OCI-LY3 (cell line): ENCODE measurements around the gene XRCC4.

ENCODE experiments used
- H2AFZ ChIP-seq: fragments of 200-600, 300-600 bp; shearing (Covaris generic); 2 replicates; pipeline ENCODE4 v1.6.0; 2014; ENCODE audit warnings: antibody characterized with exemption, low read depth, low read length
- H3K27ac ChIP-seq: fragments of 200-600, 300-600 bp; sonication (generic); 2 replicates; pipeline ENCODE4 v1.5.1; 2014; ENCODE audit warnings: mild to moderate bottlenecking, low read length, moderate library complexity, mixed read lengths
- H3K27me3 ChIP-seq: fragments of 200-600, 300-600 bp; sonication (generic); 2 replicates; pipeline ENCODE4 v1.6.1; 2014; ENCODE audit warnings: low read depth, low read length, mixed read lengths
- H3K36me3 ChIP-seq: fragments of 200-600, 300-600 bp; sonication (generic); replicated peaks from 2 replicates; pipeline ENCODE3; 2014; ENCODE audit warnings: low read depth, low read length, mixed read lengths
- H3K4me1 ChIP-seq: fragments of 300-600, 200-600 bp; sonication (generic); 2 replicates; pipeline ENCODE4 v1.6.1; 2014; ENCODE audit warnings: low read length, mixed read lengths
- H3K4me2 ChIP-seq: fragments of 200-600, 300-600 bp; sonication (generic); 2 replicates; pipeline ENCODE4 v1.6.1; 2014; ENCODE audit warnings: low read length, mixed read lengths
- H3K4me3 ChIP-seq: fragments of 300-600, 200-600 bp; sonication (generic); 2 replicates; pipeline ENCODE4 v1.5.1; 2014; ENCODE audit warnings: antibody characterized with exemption, mild to moderate bottlenecking, low read length, moderate library complexity
- H3K79me2 ChIP-seq: fragments of 300-600, 200-600 bp; shearing (Covaris generic); 2 replicates; pipeline ENCODE4 v1.6.1; 2014; ENCODE audit warnings: mild to moderate bottlenecking, low read length, mixed read lengths
- H3K9ac ChIP-seq: fragments of 300-600, 200-600 bp; shearing (Covaris generic); 2 replicates; pipeline ENCODE4 v1.6.0; 2014; ENCODE audit warnings: mild to moderate bottlenecking, low read length, moderate library complexity
- H3K9me3 ChIP-seq: fragments of 200-600, 300-600 bp; shearing (Covaris generic); 2 replicates; pipeline ENCODE4 v1.6.1; 2014; ENCODE audit warnings: low read length, mixed read lengths; ENCODE audit not compliant: insufficient read depth
- H4K20me1 ChIP-seq: fragments of 200-600, 300-600 bp; sonication (generic); 2 replicates; pipeline ENCODE4 v1.6.1; 2016; ENCODE audit warnings: low read length, mixed read lengths; ENCODE audit not compliant: insufficient read depth
- CTCF ChIP-seq: fragments of 200-600, 300-600 bp; sonication (generic); IDR thresholded peaks from 2 replicates; pipeline ENCODE4 v1.5.1; 2014; ENCODE audit warnings: antibody characterized with exemption, low read length, low read depth
- EZH2phosphoT487 ChIP-seq: fragments of 200-600 bp; shearing (Covaris generic); IDR thresholded peaks from 2 replicates; pipeline ENCODE4 v1.6.1; 2018; ENCODE audit warnings: antibody characterized with exemption, mixed run types, low read depth

The XRCC4 gene

GRCh38 chr5:83102364-83102980 is 25.1 kb downstream of the XRCC4 start:
- H3K27ac ChIP-seq = no peak overlapping the region

GRCh38 chr5:83104021-83104420 is 26.7 kb downstream of the XRCC4 start:
- no peak overlapping the region for H3K4me2 ChIP-seq
- no peak overlapping the region for H3K9ac ChIP-seq
- no peak overlapping the region for H2AFZ ChIP-seq
- H3K27ac ChIP-seq = no peak overlapping the region
- no peak overlapping the region for H3K4me3 ChIP-seq
- no peaks in the 10 kb centered on the region for H3K36me3 ChIP-seq
- no peaks in the 10 kb centered on the region for H3K4me1 ChIP-seq
- H3K9me3 ChIP-seq = no peaks in the 10 kb centered on the region
- no peaks in the 10 kb centered on the region for H4K20me1 ChIP-seq
- no peaks in the 10 kb centered on the region for H3K79me2 ChIP-seq
- TF ChIP-seq EZH2phosphoT487 (no peak), CTCF (no peak)
- H3K27me3 ChIP-seq = no peaks in the 10 kb centered on the region

More at GRCh38 chr5:83102364-83102980, 25.1 kb downstream of the XRCC4 start:
- H4K20me1 ChIP-seq = no peaks in the 10 kb centered on the region
- TF ChIP-seq EZH2phosphoT487 = no peak
- no peak for TF ChIP-seq CTCF
- H3K36me3 ChIP-seq = no peaks in the 10 kb centered on the region
- no peak overlapping the region for H3K4me2 ChIP-seq
- no peaks in the 10 kb centered on the region; the same call in 1 of the 2 replicates for H3K4me1 ChIP-seq
- no peaks in the 10 kb centered on the region for H3K79me2 ChIP-seq
- no peak overlapping the region for H2AFZ ChIP-seq
- no peak overlapping the region for H3K4me3 ChIP-seq
- H3K9ac ChIP-seq = no peak overlapping the region
- no peaks in the 10 kb centered on the region for H3K27me3 ChIP-seq
- no peaks in the 10 kb centered on the region for H3K9me3 ChIP-seq

GRCh38 chr5:83107692-83108420 is 30.5 kb downstream of the XRCC4 start:
- H3K27ac ChIP-seq = no peak overlapping the region
- H3K36me3 ChIP-seq = peaks cover 3% of the 10 kb centered on the region
- H3K4me1 ChIP-seq = no peaks in the 10 kb centered on the region
- no peak for TF ChIP-seq EZH2phosphoT487
- TF ChIP-seq CTCF = no peak
- no peaks in the 10 kb centered on the region for H4K20me1 ChIP-seq
- no peak overlapping the region for H2AFZ ChIP-seq
- H3K4me2 ChIP-seq = no peak overlapping the region
- H3K9me3 ChIP-seq = no peaks in the 10 kb centered on the region
- no peaks in the 10 kb centered on the region for H3K27me3 ChIP-seq
- no peak overlapping the region for H3K4me3 ChIP-seq
- no peak overlapping the region for H3K9ac ChIP-seq
- H3K79me2 ChIP-seq = no peaks in the 10 kb centered on the region

GRCh38 chr5:83109380-83109779 is 32.0 kb downstream of the XRCC4 start:
- Histone ChIP-seq H3K4me1 (no peaks in the 10 kb centered on the region), H3K9me3 (no peaks in the 10 kb centered on the region), H3K27ac (no peak overlapping the region), H3K36me3 (peaks cover 3% of the 10 kb centered on the region), H3K4me2 (no peak overlapping the region), H3K4me3 (no peak overlapping the region), H3K9ac (no peak overlapping the region), H3K79me2 (no peaks in the 10 kb centered on the region), H4K20me1 (no peaks in the 10 kb centered on the region), H3K27me3 (no peaks in the 10 kb centered on the region), H2AFZ (no peak overlapping the region)
- no peak for TF ChIP-seq EZH2phosphoT487
- no peak for TF ChIP-seq CTCF
